MM.1S (cell line): ENCODE data around the gene NPPC.

Experiments
- DNase-seq: peaks from one replicate; pipeline ENCODE4 v3.0.0-alpha.2; 2015
- H2AFZ ChIP-seq: fragments of 300-600 bp; sonication (generic); 2 replicates; pipeline ENCODE4 v1.6.0; 2016; ENCODE audit warnings: antibody characterized with exemption, low read length
- H3F3A ChIP-seq: fragments of 300-600 bp; sonication (generic); 2 replicates; pipeline ENCODE4 v1.6.1; 2016; ENCODE audit warnings: mild to moderate bottlenecking, antibody characterized with exemption, low read length, moderate library complexity, mixed read lengths; ENCODE audit not compliant: insufficient read depth
- H3K27ac ChIP-seq: fragments of 300-600 bp; sonication (generic); 2 replicates; pipeline ENCODE4 v1.5.1; 2016; ENCODE audit warnings: mild to moderate bottlenecking, low read length
- H3K27me3 ChIP-seq: fragments of 300-600 bp; sonication (generic); replicated peaks from 2 replicates; pipeline ENCODE4 v1.6.0; 2016; ENCODE audit warnings: low read length; ENCODE audit not compliant: insufficient read depth
- H3K36me3 ChIP-seq: fragments of 300-600 bp; sonication (generic); replicated peaks from 2 replicates; pipeline ENCODE4 v1.6.1; 2016; ENCODE audit warnings: mild to moderate bottlenecking, low read length, mixed read lengths; ENCODE audit not compliant: insufficient read depth
- H3K4me1 ChIP-seq: fragments of 300-600 bp; sonication (generic); 2 replicates; pipeline ENCODE4 v1.6.1; 2016; ENCODE audit warnings: low read length, mixed read lengths
- H3K4me2 ChIP-seq: fragments of 300-600 bp; sonication (generic); 2 replicates; pipeline ENCODE4 v1.6.0; 2016; ENCODE audit warnings: low read depth, low read length
- H3K4me3 ChIP-seq: fragments of 300-600 bp; sonication (generic); 2 replicates; pipeline ENCODE4 v1.5.1; 2016; ENCODE audit warnings: low read length, mixed read lengths
- H3K79me2 ChIP-seq: fragments of 300-600 bp; sonication (generic); 2 replicates; pipeline ENCODE4 v1.6.1; 2016; ENCODE audit warnings: mixed run types, low read length, mixed read lengths
- H3K9ac ChIP-seq: fragments of 300-600 bp; sonication (generic); 2 replicates; pipeline ENCODE4 v1.6.1; 2016; ENCODE audit warnings: low read length, mixed read lengths
- H3K9me2 ChIP-seq: fragments of 300-600 bp; sonication (generic); replicated peaks from 2 replicates; pipeline ENCODE4 v1.6.1; 2016; ENCODE audit warnings: mild to moderate bottlenecking, low read length, mixed read lengths; ENCODE audit not compliant: insufficient read depth
- H3K9me3 ChIP-seq: fragments of 300-600 bp; sonication (generic); replicated peaks from 2 replicates; pipeline ENCODE4 v1.6.1; 2016; ENCODE audit warnings: mild to moderate bottlenecking, low read length, mixed read lengths; ENCODE audit not compliant: insufficient read depth
- H4K20me1 ChIP-seq: fragments of 300-600 bp; sonication (generic); 2 replicates; pipeline ENCODE4 v1.6.1; 2016; ENCODE audit warnings: mild to moderate bottlenecking, low read length, moderate library complexity, mixed read lengths; ENCODE audit not compliant: insufficient read depth
- EZH2 ChIP-seq: fragments of 300-600 bp; sonication (generic); optimal IDR thresholded peaks from 2 replicates; pipeline ENCODE3; 2017; ENCODE audit warnings: low read depth, mild to moderate bottlenecking, antibody characterized with exemption, low read length, mixed read lengths
- EZH2phosphoT487 ChIP-seq: fragments of 300-600 bp; sonication (generic); IDR thresholded peaks from 2 replicates; pipeline ENCODE4 v1.6.1; 2018; ENCODE audit warnings: antibody characterized with exemption, low read length
- TF ChIP-seq, protein P1 (sequence below): fragments of 300-600 bp; sonication (generic); IDR thresholded peaks from 2 replicates; pipeline ENCODE4 v1.5.1; 2016; ENCODE audit warnings: antibody characterized with exemption, low read length, mixed read lengths

NPPC gene

DNA sequence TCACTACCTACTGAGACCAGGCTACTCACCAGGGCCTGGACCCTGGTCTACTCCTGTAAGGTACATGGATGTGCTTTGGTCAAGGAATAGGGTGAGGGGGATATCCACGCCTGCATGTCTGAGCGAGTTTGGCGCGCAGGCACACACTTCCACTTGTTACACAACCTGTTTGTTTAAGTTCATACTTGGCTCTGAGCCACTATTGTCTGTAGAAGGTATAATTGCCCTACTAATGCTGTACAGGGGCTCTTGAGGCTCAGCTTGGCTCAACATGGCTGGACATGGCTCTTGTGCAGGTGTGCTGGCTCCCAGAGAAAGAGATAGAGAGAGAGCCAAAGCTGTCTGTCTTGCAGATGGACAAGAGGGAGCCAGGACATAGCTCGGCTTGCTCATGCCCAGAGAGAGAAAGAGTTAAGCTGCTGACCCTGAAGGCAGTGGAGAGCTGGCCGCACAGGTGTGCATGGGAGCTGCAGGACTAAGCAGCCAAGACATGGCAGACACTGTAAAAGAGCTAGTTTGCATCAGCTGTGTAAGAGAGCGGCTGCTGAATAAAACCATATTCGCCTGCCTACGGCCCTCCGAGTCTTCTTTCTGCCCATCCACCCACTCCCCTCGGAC is 35.2 kb downstream of the NPPC start:
- Histone ChIP-seq H3K36me3 (no peaks in the 10 kb centered on the region), H3K27me3 (no peaks in the 10 kb centered on the region), H3K27ac (no peak overlapping the region), H3K9ac (no peak overlapping the region), H2AFZ (no peak overlapping the region), H3F3A (no peaks in the 10 kb centered on the region), H3K9me2 (no peaks in the 10 kb centered on the region), H3K4me3 (no peak overlapping the region), H3K4me2 (no peak overlapping the region), H4K20me1 (no peaks in the 10 kb centered on the region), H3K79me2 (no peaks in the 10 kb centered on the region), H3K9me3 (no peaks in the 10 kb centered on the region), H3K4me1 (peaks cover 10% of the 10 kb centered on the region; the same call in 1 of the 2 replicates)
- no peak for DNase-seq
- no peak for TF ChIP-seq EZH2phosphoT487

DNA sequence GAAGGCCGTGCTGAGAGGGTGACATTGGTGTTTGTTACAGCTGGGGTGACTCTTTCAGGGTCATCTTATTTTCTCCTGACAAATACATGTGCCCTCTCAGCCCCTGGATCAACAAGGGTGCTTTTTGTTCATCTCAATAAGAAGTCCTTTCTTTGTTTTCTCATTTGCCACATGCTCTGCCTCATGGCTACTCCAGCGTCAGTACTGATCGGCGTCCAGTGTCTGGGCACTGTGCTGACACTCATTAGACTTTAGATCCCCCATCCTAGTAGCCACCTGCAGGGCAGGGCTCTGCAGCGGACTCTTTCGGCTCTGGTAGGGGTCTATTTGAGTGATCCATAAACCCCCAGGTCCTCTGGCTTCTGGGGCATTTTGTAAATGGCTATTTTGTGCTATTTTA is 38.4 kb downstream of the NPPC start:
- no peaks in the 10 kb centered on the region for H4K20me1 ChIP-seq
- H3K9ac ChIP-seq, result no peak overlapping the region
- no peaks in the 10 kb centered on the region for H3K27me3 ChIP-seq
- H3K27ac ChIP-seq, result no peak overlapping the region
- no peaks in the 10 kb centered on the region for H3K36me3 ChIP-seq
- H3K79me2 ChIP-seq, result no peaks in the 10 kb centered on the region
- no peak overlapping the region for H3K4me3 ChIP-seq
- H3F3A ChIP-seq, result no peaks in the 10 kb centered on the region
- H3K9me2 ChIP-seq, result no peaks in the 10 kb centered on the region
- no peaks in the 10 kb centered on the region for H3K4me1 ChIP-seq
- DNase-seq, result no peak
- TF ChIP-seq EZH2phosphoT487, result no peak
- TF ChIP-seq, protein P1, sequence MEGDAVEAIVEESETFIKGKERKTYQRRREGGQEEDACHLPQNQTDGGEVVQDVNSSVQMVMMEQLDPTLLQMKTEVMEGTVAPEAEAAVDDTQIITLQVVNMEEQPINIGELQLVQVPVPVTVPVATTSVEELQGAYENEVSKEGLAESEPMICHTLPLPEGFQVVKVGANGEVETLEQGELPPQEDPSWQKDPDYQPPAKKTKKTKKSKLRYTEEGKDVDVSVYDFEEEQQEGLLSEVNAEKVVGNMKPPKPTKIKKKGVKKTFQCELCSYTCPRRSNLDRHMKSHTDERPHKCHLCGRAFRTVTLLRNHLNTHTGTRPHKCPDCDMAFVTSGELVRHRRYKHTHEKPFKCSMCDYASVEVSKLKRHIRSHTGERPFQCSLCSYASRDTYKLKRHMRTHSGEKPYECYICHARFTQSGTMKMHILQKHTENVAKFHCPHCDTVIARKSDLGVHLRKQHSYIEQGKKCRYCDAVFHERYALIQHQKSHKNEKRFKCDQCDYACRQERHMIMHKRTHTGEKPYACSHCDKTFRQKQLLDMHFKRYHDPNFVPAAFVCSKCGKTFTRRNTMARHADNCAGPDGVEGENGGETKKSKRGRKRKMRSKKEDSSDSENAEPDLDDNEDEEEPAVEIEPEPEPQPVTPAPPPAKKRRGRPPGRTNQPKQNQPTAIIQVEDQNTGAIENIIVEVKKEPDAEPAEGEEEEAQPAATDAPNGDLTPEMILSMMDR, result no peak
- no peak for TF ChIP-seq EZH2
- no peaks in the 10 kb centered on the region for H3K9me3 ChIP-seq
- no peak overlapping the region for H3K4me2 ChIP-seq
- H2AFZ ChIP-seq, result no peak overlapping the region

DNA sequence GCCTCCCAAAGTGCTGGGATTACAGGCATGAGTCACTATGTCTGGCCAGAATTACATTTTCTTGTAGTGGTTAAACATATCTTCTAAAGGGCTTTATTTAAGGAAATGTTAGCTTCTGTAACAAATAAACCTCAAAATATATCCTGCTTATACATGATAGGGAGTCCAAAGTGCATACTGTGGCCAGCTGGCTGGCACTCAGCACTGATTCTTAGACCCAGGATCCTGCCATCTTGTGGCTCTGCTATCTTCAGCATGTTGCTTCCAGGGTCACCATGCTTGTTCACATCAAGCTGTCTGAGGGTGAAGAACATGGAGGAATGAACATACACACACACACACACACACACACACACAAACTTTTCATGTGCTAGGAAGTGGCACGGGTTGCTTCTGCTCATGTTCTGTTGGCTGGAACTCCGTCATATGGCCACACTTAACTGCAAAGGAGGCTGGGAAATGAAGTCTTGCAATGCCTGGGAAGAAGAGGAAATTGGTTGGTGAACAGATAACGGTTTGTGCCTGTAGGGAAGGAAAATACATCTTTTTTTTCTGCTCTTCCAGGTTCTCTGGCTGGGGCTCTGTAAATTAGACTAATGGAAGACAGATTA is 40.0 kb downstream of the NPPC start:
- H3K4me2 ChIP-seq, result no peak overlapping the region
- no peaks in the 10 kb centered on the region for H4K20me1 ChIP-seq
- no peaks in the 10 kb centered on the region for H3K9me2 ChIP-seq
- H3F3A ChIP-seq, result no peaks in the 10 kb centered on the region
- H3K9ac ChIP-seq, result no peak overlapping the region
- H3K27me3 ChIP-seq, result no peaks in the 10 kb centered on the region
- H2AFZ ChIP-seq, result no peak overlapping the region
- H3K4me1 ChIP-seq, result no peaks in the 10 kb centered on the region
- no peak for DNase-seq
- H3K79me2 ChIP-seq, result no peaks in the 10 kb centered on the region
- no peak for TF ChIP-seq EZH2phosphoT487
- TF ChIP-seq, protein P1, result no peak
- no peak for TF ChIP-seq EZH2
- no peak overlapping the region for H3K4me3 ChIP-seq
- no peaks in the 10 kb centered on the region for H3K9me3 ChIP-seq
- no peak overlapping the region for H3K27ac ChIP-seq
- no peaks in the 10 kb centered on the region for H3K36me3 ChIP-seq
